Ovary (tissue), 3 donors: ENCODE data around the gene P3H4.

Experiments used
- POLR2A ChIP-seq: fragments of 450-650 bp; IDR thresholded peaks from one replicate; pipeline ENCODE4 v1.6.1; 2017; ENCODE audit warnings: antibody characterized with exemption, mild to moderate bottlenecking, moderate library complexity
- TF ChIP-seq, protein P1 (sequence below), 3 donors: fragments of 450-650 bp in 2 of 3; fragments of 200-600 bp in 1 of 3; IDR thresholded peaks; one replicate each; pipeline versions ENCODE4 v1.5.1 to v1.8.0; 2016 to 2022; ENCODE audit warnings: antibody characterized with exemption in 3 of 3, mild to moderate bottlenecking in 1 of 3
- donor health status: DM: no; HTN: no; CAD: no.

DNA sequence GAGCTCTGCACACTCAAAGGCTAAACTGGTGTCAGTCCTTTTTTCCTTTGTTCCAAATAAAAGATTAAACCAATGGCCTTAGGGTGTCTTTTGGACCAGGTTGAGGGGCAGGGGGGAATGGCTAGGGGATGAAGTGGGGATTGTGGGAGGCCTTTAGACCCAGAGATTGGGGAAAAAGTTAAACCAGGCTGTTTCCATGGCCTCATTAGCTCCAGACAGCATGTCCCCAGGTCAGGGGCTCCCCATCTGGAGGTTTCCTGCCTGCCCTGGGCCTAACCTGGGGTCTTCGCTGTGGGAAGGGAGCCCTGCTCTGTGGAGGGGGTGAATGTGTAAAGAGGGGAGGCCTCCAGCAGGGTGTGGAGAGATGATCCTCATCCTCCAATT is 11.4 kb upstream of the P3H4 start:
- TF ChIP-seq, protein P1, sequence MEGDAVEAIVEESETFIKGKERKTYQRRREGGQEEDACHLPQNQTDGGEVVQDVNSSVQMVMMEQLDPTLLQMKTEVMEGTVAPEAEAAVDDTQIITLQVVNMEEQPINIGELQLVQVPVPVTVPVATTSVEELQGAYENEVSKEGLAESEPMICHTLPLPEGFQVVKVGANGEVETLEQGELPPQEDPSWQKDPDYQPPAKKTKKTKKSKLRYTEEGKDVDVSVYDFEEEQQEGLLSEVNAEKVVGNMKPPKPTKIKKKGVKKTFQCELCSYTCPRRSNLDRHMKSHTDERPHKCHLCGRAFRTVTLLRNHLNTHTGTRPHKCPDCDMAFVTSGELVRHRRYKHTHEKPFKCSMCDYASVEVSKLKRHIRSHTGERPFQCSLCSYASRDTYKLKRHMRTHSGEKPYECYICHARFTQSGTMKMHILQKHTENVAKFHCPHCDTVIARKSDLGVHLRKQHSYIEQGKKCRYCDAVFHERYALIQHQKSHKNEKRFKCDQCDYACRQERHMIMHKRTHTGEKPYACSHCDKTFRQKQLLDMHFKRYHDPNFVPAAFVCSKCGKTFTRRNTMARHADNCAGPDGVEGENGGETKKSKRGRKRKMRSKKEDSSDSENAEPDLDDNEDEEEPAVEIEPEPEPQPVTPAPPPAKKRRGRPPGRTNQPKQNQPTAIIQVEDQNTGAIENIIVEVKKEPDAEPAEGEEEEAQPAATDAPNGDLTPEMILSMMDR (IDR thresholded peaks at IDR 0.05), result no peak
- TF ChIP-seq POLR2A, result no peak
